ENCODE measurements around the gene DIO3.

Gene DIO3

GRCh38 chr14:101525640-101526527 lies 35.4 kb upstream of the DIO3 start:
- Histone ChIP-seq H3K4me1 (ENCODE audit: control insufficient read depth, insufficient read depth, low read length, poor library complexity, severe bottlenecking) (no peaks in the 10 kb centered on the region), H3K27me3 (replicated peaks; ENCODE audit: control insufficient read depth, insufficient read depth, low read length, poor library complexity, severe bottlenecking) (no peaks in the 10 kb centered on the region), H3K27ac (ENCODE audit: insufficient read depth, low read length, poor library complexity, severe bottlenecking) (no peak overlapping the region), H3K36me3 (ENCODE audit: control insufficient read depth, insufficient read depth, low read length) (no peaks in the 10 kb centered on the region), H3K4me3 (ENCODE audit: insufficient read depth, low read depth, low read length, poor library complexity, severe bottlenecking) (no peak overlapping the region), H3K9me3 (ENCODE audit: control insufficient read depth, low read length) (no peaks in the 10 kb centered on the region)
- DNase-seq: no peak

- no peak overlapping the region for H3K27ac ChIP-seq (ENCODE audit: insufficient read depth, low read length, poor library complexity, severe bottlenecking)
- H3K27me3 ChIP-seq (replicated peaks; ENCODE audit: control insufficient read depth, insufficient read depth, low read length, poor library complexity, severe bottlenecking): no peaks in the 10 kb centered on the region
- DNase-seq: no peak
- no peaks in the 10 kb centered on the region for H3K4me1 ChIP-seq (ENCODE audit: control insufficient read depth, insufficient read depth, low read length, poor library complexity, severe bottlenecking)
- H3K36me3 ChIP-seq (ENCODE audit: control insufficient read depth, insufficient read depth, low read length): no peaks in the 10 kb centered on the region
- H3K9me3 ChIP-seq (ENCODE audit: control insufficient read depth, low read length): no peaks in the 10 kb centered on the region
- no peak overlapping the region for H3K4me3 ChIP-seq (ENCODE audit: insufficient read depth, low read depth, low read length, poor library complexity, severe bottlenecking)
Observed at GRCh38 chr14:101527987-101528386, 33.3 kb upstream of the DIO3 start.

GRCh38 chr14:101529079-101529478 lies 32.2 kb upstream of the DIO3 start:
- Histone ChIP-seq H3K36me3 (ENCODE audit: control insufficient read depth, insufficient read depth, low read length) (no peaks in the 10 kb centered on the region), H3K9me3 (ENCODE audit: control insufficient read depth, low read length) (no peaks in the 10 kb centered on the region), H3K4me1 (ENCODE audit: control insufficient read depth, insufficient read depth, low read length, poor library complexity, severe bottlenecking) (no peaks in the 10 kb centered on the region), H3K27me3 (replicated peaks; ENCODE audit: control insufficient read depth, insufficient read depth, low read length, poor library complexity, severe bottlenecking) (no peaks in the 10 kb centered on the region), H3K4me3 (ENCODE audit: insufficient read depth, low read depth, low read length, poor library complexity, severe bottlenecking) (no peak overlapping the region), H3K27ac (ENCODE audit: insufficient read depth, low read length, poor library complexity, severe bottlenecking) (no peak overlapping the region)
- no peak for DNase-seq

DNA sequence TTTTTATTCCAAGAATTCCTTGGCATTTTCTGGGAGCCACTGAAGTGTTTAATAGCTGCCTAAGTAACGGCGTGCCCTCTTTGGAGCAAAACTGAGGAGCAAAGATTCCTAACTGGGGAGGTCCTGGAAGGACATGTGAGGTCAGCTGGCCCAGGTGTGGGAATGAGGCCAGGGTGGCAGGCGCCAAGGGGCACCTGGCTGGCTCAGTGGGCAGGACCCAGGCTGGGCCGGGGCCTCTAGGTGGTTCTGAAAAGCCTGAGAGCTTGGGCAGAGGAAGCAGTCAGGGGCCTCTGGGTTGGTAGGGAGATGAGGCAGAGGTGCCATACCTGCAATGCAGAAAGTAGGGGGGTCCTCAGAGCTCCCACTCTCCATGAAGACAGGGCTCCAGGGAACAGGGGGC lies 27.1 kb upstream of the DIO3 start:
- H3K4me1 ChIP-seq (ENCODE audit: control insufficient read depth, insufficient read depth, low read length, poor library complexity, severe bottlenecking): no peaks in the 10 kb centered on the region
- no peak overlapping the region for H3K27ac ChIP-seq (ENCODE audit: insufficient read depth, low read length, poor library complexity, severe bottlenecking)
- DNase-seq: no peak
- H3K9me3 ChIP-seq (ENCODE audit: control insufficient read depth, low read length): no peaks in the 10 kb centered on the region
- no peaks in the 10 kb centered on the region for H3K36me3 ChIP-seq (ENCODE audit: control insufficient read depth, insufficient read depth, low read length)
- no peak overlapping the region for H3K4me3 ChIP-seq (ENCODE audit: insufficient read depth, low read depth, low read length, poor library complexity, severe bottlenecking)
- peaks cover 4% of the 10 kb centered on the region for H3K27me3 ChIP-seq (replicated peaks; ENCODE audit: control insufficient read depth, insufficient read depth, low read length, poor library complexity, severe bottlenecking)

- no peak for DNase-seq
- H3K27me3 ChIP-seq (replicated peaks; ENCODE audit: control insufficient read depth, insufficient read depth, low read length, poor library complexity, severe bottlenecking): peaks cover 4% of the 10 kb centered on the region
- no peaks in the 10 kb centered on the region for H3K4me1 ChIP-seq (ENCODE audit: control insufficient read depth, insufficient read depth, low read length, poor library complexity, severe bottlenecking)
- no peak overlapping the region for H3K27ac ChIP-seq (ENCODE audit: insufficient read depth, low read length, poor library complexity, severe bottlenecking)
- H3K36me3 ChIP-seq (ENCODE audit: control insufficient read depth, insufficient read depth, low read length): no peaks in the 10 kb centered on the region
- no peak overlapping the region for H3K4me3 ChIP-seq (ENCODE audit: insufficient read depth, low read depth, low read length, poor library complexity, severe bottlenecking)
- no peaks in the 10 kb centered on the region for H3K9me3 ChIP-seq (ENCODE audit: control insufficient read depth, low read length)
Observed at GRCh38 chr14:101535232-101535631, 26.1 kb upstream of the DIO3 start.

GRCh38 chr14:101535701-101536207 lies 25.5 kb upstream of the DIO3 start:
- peaks cover 4% of the 10 kb centered on the region for H3K27me3 ChIP-seq (replicated peaks; ENCODE audit: control insufficient read depth, insufficient read depth, low read length, poor library complexity, severe bottlenecking)
- no peaks in the 10 kb centered on the region for H3K9me3 ChIP-seq (ENCODE audit: control insufficient read depth, low read length)
- no peak for DNase-seq
- H3K4me1 ChIP-seq (ENCODE audit: control insufficient read depth, insufficient read depth, low read length, poor library complexity, severe bottlenecking): no peaks in the 10 kb centered on the region
- no peak overlapping the region for H3K4me3 ChIP-seq (ENCODE audit: insufficient read depth, low read depth, low read length, poor library complexity, severe bottlenecking)
- H3K27ac ChIP-seq (ENCODE audit: insufficient read depth, low read length, poor library complexity, severe bottlenecking): no peak overlapping the region
- H3K36me3 ChIP-seq (ENCODE audit: control insufficient read depth, insufficient read depth, low read length): no peaks in the 10 kb centered on the region

GRCh38 chr14:101537286-101537685 lies 24.0 kb upstream of the DIO3 start:
- Histone ChIP-seq H3K4me3 (ENCODE audit: insufficient read depth, low read depth, low read length, poor library complexity, severe bottlenecking) (no peak overlapping the region), H3K27me3 (replicated peaks; ENCODE audit: control insufficient read depth, insufficient read depth, low read length, poor library complexity, severe bottlenecking) (peaks cover 4% of the 10 kb centered on the region), H3K27ac (ENCODE audit: insufficient read depth, low read length, poor library complexity, severe bottlenecking) (no peak overlapping the region), H3K36me3 (ENCODE audit: control insufficient read depth, insufficient read depth, low read length) (no peaks in the 10 kb centered on the region), H3K4me1 (ENCODE audit: control insufficient read depth, insufficient read depth, low read length, poor library complexity, severe bottlenecking) (no peaks in the 10 kb centered on the region), H3K9me3 (ENCODE audit: control insufficient read depth, low read length) (no peaks in the 10 kb centered on the region)
- no peak for DNase-seq

GRCh38 chr14:101538878-101539277 lies 22.4 kb upstream of the DIO3 start:
- Histone ChIP-seq H3K4me3 (ENCODE audit: insufficient read depth, low read depth, low read length, poor library complexity, severe bottlenecking) (no peak overlapping the region), H3K27me3 (replicated peaks; ENCODE audit: control insufficient read depth, insufficient read depth, low read length, poor library complexity, severe bottlenecking) (peaks cover 4% of the 10 kb centered on the region), H3K9me3 (ENCODE audit: control insufficient read depth, low read length) (no peaks in the 10 kb centered on the region), H3K27ac (ENCODE audit: insufficient read depth, low read length, poor library complexity, severe bottlenecking) (no peak overlapping the region), H3K4me1 (ENCODE audit: control insufficient read depth, insufficient read depth, low read length, poor library complexity, severe bottlenecking) (no peaks in the 10 kb centered on the region), H3K36me3 (ENCODE audit: control insufficient read depth, insufficient read depth, low read length) (no peaks in the 10 kb centered on the region)
- DNase-seq: no peak

DNA sequence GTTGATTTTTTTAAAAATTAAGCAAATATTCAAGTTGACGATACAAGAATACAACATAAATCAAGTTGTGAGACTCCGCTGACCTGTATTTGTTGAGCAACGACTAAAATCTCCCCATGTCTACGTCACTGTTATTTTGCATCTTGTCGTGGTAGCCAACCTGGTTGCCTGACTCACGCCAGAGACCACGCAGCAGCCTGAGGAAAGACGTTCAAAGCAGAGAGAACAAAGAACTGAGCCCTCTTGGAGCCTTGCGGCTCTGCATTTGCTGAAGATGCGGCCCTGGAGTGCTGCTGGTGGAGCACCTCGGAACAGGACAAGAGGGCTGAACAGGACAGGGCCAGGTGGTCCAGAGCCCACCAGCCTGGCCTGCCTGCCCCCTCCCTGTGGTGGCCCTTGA lies 21.4 kb upstream of the DIO3 start:
- no peaks in the 10 kb centered on the region for H3K9me3 ChIP-seq (ENCODE audit: control insufficient read depth, low read length)
- no peaks in the 10 kb centered on the region for H3K4me1 ChIP-seq (ENCODE audit: control insufficient read depth, insufficient read depth, low read length, poor library complexity, severe bottlenecking)
- H3K36me3 ChIP-seq (ENCODE audit: control insufficient read depth, insufficient read depth, low read length): no peaks in the 10 kb centered on the region
- no peak overlapping the region for H3K4me3 ChIP-seq (ENCODE audit: insufficient read depth, low read depth, low read length, poor library complexity, severe bottlenecking)
- no peak for DNase-seq
- peaks cover 4% of the 10 kb centered on the region for H3K27me3 ChIP-seq (replicated peaks; ENCODE audit: control insufficient read depth, insufficient read depth, low read length, poor library complexity, severe bottlenecking)
- no peak overlapping the region for H3K27ac ChIP-seq (ENCODE audit: insufficient read depth, low read length, poor library complexity, severe bottlenecking)

Data from effector memory CD4-positive, alpha-beta T cell (primary cell).